Measurements from ENCODE around the gene FRAS1. TPM values are rescaled to one million over a fixed set of nuclear protein-coding genes. Genes with fewer than 3 reads are reported as not detected.

Gene FRAS1
- total and polyA plus RNA-seq, 2 of the 8 experiments (the other 6 are each of a cell fraction or from before 2014, with no cell fraction given) = 38.5 to 109 TPM

- no peak overlapping the region for H4K8ac ChIP-seq (ENCODE audit: extremely low read depth, insufficient read depth, low read length)
- H2AFZ ChIP-seq (ENCODE audit: low read length) = no peak overlapping the region
- no peaks in the 10 kb centered on the region for H3K23me2 ChIP-seq (ENCODE audit: low read depth, low read length)
These were observed 235.2 kb downstream of the FRAS1 start for GRCh38 chr4:78292341-78292740.

More at GRCh38 chr4:78292341-78292740, 235.2 kb downstream of the FRAS1 start:
- POLR2A ChIA-PET (ENCODE audit: partially characterized antibody) = no interaction called here
- Histone ChIP-seq H3K18ac (ENCODE audit: extremely low read depth, low read length) (no peak overlapping the region), H3K9ac (replicated peaks in 1 of 4; ENCODE audit: extremely low read depth in 1 of 4, low read depth in 3 of 4, low read length in 3 of 4) (no peak overlapping the region), H3K79me2 (ENCODE audit: control insufficient read depth in 1 of 2, insufficient read depth in 2 of 2, low read length in 2 of 2) (no peaks in the 10 kb centered on the region), H4K91ac (replicated peaks; ENCODE audit: insufficient read length, low read length) (no peak overlapping the region), H3K4me1 (replicated peaks in 1 of 4; ENCODE audit: control insufficient read depth in 3 of 4, insufficient read depth in 4 of 4, low read length in 3 of 4) (no peaks in the 10 kb centered on the region), H3K4me2 (ENCODE audit: insufficient read depth in 1 of 2, low read depth in 2 of 2, low read length in 2 of 2) (no peak overlapping the region), H3K36me3 (ENCODE audit: control insufficient read depth in 2 of 4, insufficient read depth in 4 of 4, low read length in 3 of 4) (peaks cover 2 to 35% (median 12%) of the 10 kb centered on the region in 4 experiments; a peak in 6 of 8 replicates), H3K14ac (ENCODE audit: insufficient read length) (no peak overlapping the region), H2BK12ac (ENCODE audit: low read depth, low read length) (no peak overlapping the region), H3K9me3 (ENCODE audit: insufficient read depth in 2 of 2, low read depth in 1 of 2, low read length in 1 of 2) (no peaks in the 10 kb centered on the region), H3K27me3 (replicated peaks in 1 of 4; ENCODE audit: control insufficient read depth in 3 of 4, extremely low read depth in 1 of 4, insufficient read depth in 3 of 4, low read length in 3 of 4) (no peaks in the 10 kb centered on the region), H3K4me3 (ENCODE audit: extremely low read depth in 1 of 4, insufficient read depth in 2 of 4, low read depth in 3 of 4, low read length in 4 of 4) (no peak overlapping the region), H3K79me1 (ENCODE audit: low read depth, low read length) (no peaks in the 10 kb centered on the region), H3K56ac (replicated peaks; ENCODE audit: insufficient read length, low read depth, low read length) (no peak overlapping the region), H2BK20ac (ENCODE audit: low read length) (no peak overlapping the region), H4K20me1 (replicated peaks in 1 of 2; ENCODE audit: control insufficient read depth in 1 of 2, insufficient read depth in 2 of 2, low read length in 2 of 2) (no peaks in the 10 kb centered on the region), H3K27ac (ENCODE audit: low read depth, low read length) (no peak overlapping the region), H3K23ac (ENCODE audit: insufficient read length) (no peak overlapping the region), H2BK120ac (replicated peaks; ENCODE audit: low read depth, low read length) (no peak overlapping the region), H2BK15ac (ENCODE audit: low read length) (no peak overlapping the region), H4K5ac (ENCODE audit: insufficient read length, low read depth, low read length) (no peak overlapping the region), H3K4ac (replicated peaks; ENCODE audit: insufficient read length, low read depth, low read length) (no peak overlapping the region), H2BK5ac (ENCODE audit: low read depth, low read length) (no peak overlapping the region), H2AK5ac (ENCODE audit: low read depth, low read length) (no peak overlapping the region)
- TF ChIP-seq NRF1 (IDR thresholded peaks at IDR 0.05; ENCODE audit: low read depth, low read length) (no peak), CTBP2 (IDR thresholded peaks at IDR 0.05; ENCODE audit: borderline replicate concordance, insufficient read depth, insufficient read length, low read length) (no peak), CTCF (IDR thresholded peaks at IDR 0.05; ENCODE audit: control extremely low read depth in 1 of 3, insufficient read depth in 1 of 3, low read depth in 1 of 3, low read length in 3 of 3) (no peak), SIX5 (IDR thresholded peaks at IDR 0.05; ENCODE audit: low read depth, low read length) (no peak), YY1 (IDR thresholded peaks at IDR 0.05; ENCODE audit: low read depth, low read length) (no peak), RXRA (IDR thresholded peaks at IDR 0.05; ENCODE audit: insufficient read depth, low read depth, low read length) (no peak), KDM1A (IDR thresholded peaks at IDR 0.05; ENCODE audit: borderline replicate concordance, low read length) (no peak), BACH1 (IDR thresholded peaks at IDR 0.05; ENCODE audit: low read length) (no peak)
- no peak for FAIRE-seq
- DNase-seq (ENCODE audit: low read depth in 1 of 2, low spot score in 2 of 2) = no peak
- 91% methylated on average over 2 of the region's 2 CpGs; no CpG with 5 or more reads in 1 of the 2 experiments for WGBS, 2 experiments (ENCODE audit: extremely low coverage in 1 of 2, insufficient coverage in 1 of 2, insufficient read length in 1 of 2, insufficient replicate concordance in 2 of 2, low coverage in 1 of 2, low lambda C conversion rate in 2 of 2, missing lambda C conversion rate in 1 of 2)
- CTCF ChIA-PET (ENCODE audit: partially characterized antibody) = interaction anchor here (0.8 to 1.2 kb wide), 2 partner anchors 29 to 233 kb away, joined by 3 read pairs; no protein-coding TSS in a partner anchor

All from H1 (cell line).